Ascending aorta (tissue), 2 donors: ENCODE results near the gene VHLL. TPM values are rescaled to one million over a fixed set of nuclear protein-coding genes. Genes with fewer than 3 reads are reported as not detected.

Experiments
- DNase-seq, 2 donors: peaks; one replicate each; pipeline ENCODE4 v3.0.0-alpha.2; 2019; ENCODE audit warnings: low spot score in 2 of 2
- H3K27ac ChIP-seq, 2 donors: fragments of 200-600 bp; sonication (generic); one replicate each; pipeline ENCODE4 v1.5.1; 2016 to 2017; ENCODE audit warnings: mild to moderate bottlenecking in 1 of 2
- H3K27me3 ChIP-seq: fragments of 200-600 bp; sonication (generic); one replicate; pipeline ENCODE4 v1.5.1; 2017
- H3K36me3 ChIP-seq, 2 donors: fragments of 200-600 bp; sonication (generic); one replicate each; pipeline ENCODE4 v1.5.1; 2016
- H3K4me1 ChIP-seq, 2 donors: fragments of 200-600 bp; sonication (generic); one replicate each; pipeline ENCODE4 v1.5.1; 2016 to 2017; ENCODE audit warnings: mild to moderate bottlenecking in 1 of 2
- H3K4me3 ChIP-seq, 2 donors: fragments of 200-600 bp; sonication (generic); one replicate each; pipeline ENCODE4 v1.5.1; 2016 to 2017; ENCODE audit warnings: mild to moderate bottlenecking in 1 of 2
- H3K9me3 ChIP-seq, 2 donors: fragments of 200-600 bp; sonication (generic); one replicate each; pipeline ENCODE4 v1.5.1; 2016
- CTCF ChIP-seq, 3 experiments: fragments of 200-600 bp in 2 of 3; fragments of 450-650 bp in 1 of 3; sonication (generic) in 2 of 3; IDR thresholded peaks; one replicate each; pipeline ENCODE4 v1.5.1; 2016 to 2019; ENCODE audit warnings: antibody characterized with exemption in 3 of 3, mild to moderate bottlenecking in 1 of 3, moderate library complexity in 1 of 3
- intact Hi-C: fragments of 100-400 bp; cut with DNase I; formaldehyde crosslinking; loops from one replicate; pipeline ENCODE4 v1.15.1; 2023
- total RNA-seq: library from RNA; depleted of rRNA; stranded (reverse); fragments of >200 nt; gene quantifications from one replicate; pipeline ENCODE4 v1.1.0, GENCODE V29; 2016

VHLL gene
- total RNA-seq, 1 donor from 2014 or later = not detected

GRCh38 chr1:156262461-156263287 is 36.4 kb downstream of the VHLL start:
- no peak for TF ChIP-seq CTCF (IDR thresholded peaks at IDR 0.05)
- DNase-seq = no peak
- no peaks in the 10 kb centered on the region for H3K4me1 ChIP-seq
- peaks cover 89 to 97% of the 10 kb centered on the region in 2 donors for H3K36me3 ChIP-seq
- H3K4me3 ChIP-seq = no peak overlapping the region
- no peaks in the 10 kb centered on the region for H3K9me3 ChIP-seq
- H3K27ac ChIP-seq = no peak overlapping the region
- no peaks in the 10 kb centered on the region for H3K27me3 ChIP-seq
- intact Hi-C loops = no loop called here

GRCh38 chr1:156260896-156261295 is 38.2 kb downstream of the VHLL start:
- intact Hi-C loops = no loop called here
- no peak overlapping the region for H3K4me3 ChIP-seq
- peaks cover 85 to 95% of the 10 kb centered on the region in 2 donors for H3K36me3 ChIP-seq
- no peaks in the 10 kb centered on the region for H3K27me3 ChIP-seq
- no peak overlapping the region for H3K27ac ChIP-seq
- no peak for TF ChIP-seq CTCF (IDR thresholded peaks at IDR 0.05)
- H3K9me3 ChIP-seq = no peaks in the 10 kb centered on the region
- no peak for DNase-seq
- no peaks in the 10 kb centered on the region for H3K4me1 ChIP-seq

- no peak for DNase-seq
- TF ChIP-seq CTCF (IDR thresholded peaks at IDR 0.05) = no peak
- no peaks in the 10 kb centered on the region for H3K27me3 ChIP-seq
- no peaks in the 10 kb centered on the region for H3K4me1 ChIP-seq
- no peaks in the 10 kb centered on the region for H3K9me3 ChIP-seq
- H3K36me3 ChIP-seq = peaks cover 82 to 91% of the 10 kb centered on the region in 2 donors
- H3K27ac ChIP-seq = no peak overlapping the region
- H3K4me3 ChIP-seq = no peak overlapping the region
- intact Hi-C loops = no loop called here
Measured at GRCh38 chr1:156259805-156260204, 39.3 kb downstream of the VHLL start.

- TF ChIP-seq CTCF (IDR thresholded peaks at IDR 0.05) = no peak
- Histone ChIP-seq H3K36me3 (peaks cover 83 to 86% of the 10 kb centered on the region in 2 donors), H3K4me3 (no peak overlapping the region)
Measured at GRCh38 chr1:156258859-156259258, 40.2 kb downstream of the VHLL start.

GRCh38 chr1:156257711-156258110 is 41.4 kb downstream of the VHLL start:
- no peaks in the 10 kb centered on the region for H3K27me3 ChIP-seq
- no peak for TF ChIP-seq CTCF (IDR thresholded peaks at IDR 0.05)
- H3K27ac ChIP-seq = no peak overlapping the region
- peaks cover 86% of the 10 kb centered on the region in 2 donors for H3K36me3 ChIP-seq
- no peak for DNase-seq
- no peaks in the 10 kb centered on the region for H3K4me1 ChIP-seq
- no peaks in the 10 kb centered on the region for H3K9me3 ChIP-seq
- H3K4me3 ChIP-seq = no peak overlapping the region
- intact Hi-C loops = no loop called here

More at GRCh38 chr1:156258859-156259258, 40.2 kb downstream of the VHLL start:
- DNase-seq = no peak
- Histone ChIP-seq H3K27ac (no peak overlapping the region), H3K9me3 (no peaks in the 10 kb centered on the region), H3K4me1 (no peaks in the 10 kb centered on the region), H3K27me3 (no peaks in the 10 kb centered on the region)
- intact Hi-C loops = no loop called here
